GM12873 (cell line): ENCODE data around the gene CACNA2D3.

Source experiments
- CTCF ChIP-seq: IDR thresholded peaks from 2 replicates; pipeline ENCODE4 v1.5.1; 2012; ENCODE audit warnings: low read depth, mild to moderate bottlenecking, moderate library complexity, low read length, control low read depth; ENCODE audit not compliant: insufficient read depth; ENCODE audit errors: missing control alignments

CACNA2D3 gene

DNA sequence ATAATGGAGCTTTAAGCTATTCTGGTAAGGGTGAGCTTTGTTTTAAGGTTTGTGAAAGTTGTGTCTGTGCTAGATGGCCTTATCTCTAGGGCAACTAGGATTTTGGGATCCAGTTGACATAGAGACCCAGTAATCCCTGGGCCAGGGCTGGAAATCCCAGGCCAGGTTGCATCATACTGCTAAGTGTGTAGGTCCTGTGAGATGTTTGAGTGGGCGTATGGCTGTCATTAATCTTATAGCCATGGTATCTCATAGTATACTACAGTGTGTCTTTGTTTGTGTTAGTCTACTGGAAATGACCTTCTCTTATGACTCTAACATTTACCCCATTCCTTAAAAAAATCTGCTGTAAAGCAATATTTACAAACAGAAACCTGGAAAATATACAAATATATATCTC lies 151.4 kb downstream of the CACNA2D3 start:
- TF ChIP-seq CTCF = no peak

GRCh38 chr3:54274607-54275006 lies 152.3 kb downstream of the CACNA2D3 start:
- TF ChIP-seq CTCF = no peak

DNA sequence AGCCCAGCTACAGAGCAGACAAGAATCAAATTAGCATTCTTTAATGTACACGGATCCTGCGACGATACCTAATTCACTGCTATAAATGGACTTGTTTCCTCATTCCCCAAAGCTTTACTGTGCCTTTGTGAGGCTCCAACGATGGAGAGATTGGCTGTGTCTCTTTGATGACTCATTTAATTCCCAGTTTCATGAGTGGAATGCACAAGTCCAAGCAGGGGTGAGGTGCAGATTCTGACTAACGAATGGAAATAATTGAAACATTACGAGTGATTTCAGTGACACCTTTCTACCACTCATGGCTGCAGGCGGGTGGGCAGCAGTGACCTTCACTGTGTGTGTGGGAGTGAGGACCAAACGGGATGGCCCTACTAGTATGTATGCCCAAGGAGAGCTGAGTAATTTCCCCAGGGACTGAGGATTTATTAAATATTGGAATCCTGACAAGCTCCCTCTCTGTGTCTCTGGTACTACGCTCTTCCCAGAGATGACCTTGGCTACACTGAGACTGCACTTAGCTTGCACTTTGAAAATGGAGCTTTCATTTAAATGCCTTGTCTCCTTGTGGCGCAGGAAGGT lies 156.7 kb downstream of the CACNA2D3 start:
- TF ChIP-seq CTCF = no peak

DNA sequence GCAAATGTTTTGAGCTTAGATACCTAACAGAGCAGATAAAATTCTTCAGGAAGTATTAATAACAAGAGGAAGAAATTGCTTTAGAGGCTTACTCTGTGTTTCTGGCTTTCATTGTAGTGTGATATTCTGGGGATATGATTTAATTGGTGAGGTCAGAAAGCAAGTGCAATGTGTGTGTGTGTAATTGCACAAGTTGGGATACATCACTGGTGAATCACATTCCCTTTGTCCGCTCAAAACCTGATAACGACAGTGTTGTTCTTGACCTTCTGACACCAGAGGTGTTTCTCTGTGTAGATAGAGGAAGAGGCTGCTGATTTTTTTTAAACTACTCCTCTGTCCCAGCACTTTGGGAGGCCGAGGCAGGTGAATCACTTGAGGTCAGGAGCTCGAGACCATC lies 161.1 kb downstream of the CACNA2D3 start:
- no peak for TF ChIP-seq CTCF

DNA sequence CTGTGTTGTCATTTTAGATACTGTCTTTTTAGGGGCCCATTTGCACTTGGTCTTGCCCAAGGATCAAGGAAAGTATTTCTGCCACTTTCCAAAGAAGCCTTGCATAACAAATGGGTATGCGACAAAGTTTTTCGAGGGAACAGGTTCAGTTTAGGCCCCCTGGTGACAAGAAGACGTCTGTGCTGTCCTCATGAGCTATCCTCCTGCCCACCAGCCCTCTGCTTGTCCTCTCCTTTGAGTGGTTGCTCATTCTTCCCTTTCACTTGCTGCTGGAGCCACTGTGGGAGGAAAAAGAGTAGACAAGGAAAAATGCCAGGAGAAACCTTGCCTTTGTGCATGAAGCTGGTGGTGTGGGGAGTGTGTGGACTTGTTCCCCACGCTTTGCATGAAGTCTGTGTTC lies 171.9 kb downstream of the CACNA2D3 start:
- TF ChIP-seq CTCF = no peak

GRCh38 chr3:54296531-54296930 lies 174.2 kb downstream of the CACNA2D3 start:
- no peak for TF ChIP-seq CTCF

DNA sequence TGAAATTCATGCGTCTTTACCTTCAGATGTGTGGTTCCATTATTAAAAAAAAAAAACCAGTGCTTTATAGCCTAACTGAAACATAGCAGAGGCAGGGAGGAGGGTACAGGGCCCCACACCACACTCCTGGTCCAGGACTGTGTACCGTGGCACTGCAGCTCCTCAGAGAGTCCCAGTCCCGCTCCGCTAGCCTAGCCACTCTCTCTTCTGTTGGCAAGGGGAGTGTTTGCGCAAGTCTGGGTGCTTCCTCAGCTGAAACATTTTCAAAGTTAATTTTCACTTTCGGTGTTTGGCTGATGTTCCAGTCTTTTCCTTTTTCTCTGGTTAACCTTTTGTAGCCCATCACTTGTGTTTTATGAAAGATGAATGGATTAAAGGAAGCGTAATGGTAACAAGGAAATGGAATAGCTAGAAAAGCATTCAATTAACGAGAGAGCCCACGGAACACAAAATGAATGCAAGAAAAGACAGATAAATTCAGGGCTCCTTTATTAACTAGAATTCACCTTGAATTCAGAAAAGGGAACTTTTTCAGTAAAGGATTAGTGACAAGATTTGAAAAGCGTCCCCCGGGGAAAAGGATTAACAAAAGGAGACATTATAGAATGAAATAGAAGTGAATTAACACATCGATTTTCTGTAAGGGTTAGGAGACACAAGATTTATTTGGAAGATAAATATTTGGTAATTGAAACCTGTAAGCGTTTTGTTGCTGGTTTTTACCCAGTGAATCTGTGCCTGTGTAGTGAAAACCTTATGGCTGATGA lies 177.0 kb downstream of the CACNA2D3 start:
- no peak for TF ChIP-seq CTCF
